Heart left ventricle (tissue), 13 donors: Measurements from ENCODE around the gene FBXW7.

ENCODE experiments used
- CTCF ChIP-seq, 12 donors: fragments of 200-600 bp; sonication (generic) in 4 of 12; IDR thresholded peaks; one replicate each; pipeline versions ENCODE4 v1.5.0 to v1.8.0; 2018 to 2022; ENCODE audit warnings: antibody characterized with exemption in 12 of 12, mild to moderate bottlenecking in 5 of 12
- POLR2A ChIP-seq, 2 donors: fragments of 450-650 bp; IDR thresholded peaks; one replicate each; pipeline ENCODE4 v1.6.1; 2017; ENCODE audit warnings: antibody characterized with exemption in 2 of 2, mild to moderate bottlenecking in 2 of 2, moderate library complexity in 2 of 2
- donor health status: ischemic (EF 13 %, LVEDD 7.1; RV severe dilation, severe dysfunction).
- donor health status: DM: no; HTN: yes; CAD: no.
- donor health status: DM: no; HTN: no; CAD: no.
- donor health status: ischemic (EF 25% LVEDD 6.9; RV normal size, moderate dysfunction).
- donor health status: ischemic (EF 25% LVEDD 5.7; RV mildly dilated, moderate dysfunction).
- donor health status: ischemic (EF 35%, LVEDD 5.7; RV mildly dilated, moderate dysfunction).
- donor health status: nonischemic (EF 11% LVEDD 7.7; RV severe dilation, severe dysfunction).
- donor health status: DM: yes; HTN: yes; CAD: no.
- donor health status: PGD.
- donor health status: ischemic (EF 29% LVEDD 5.4; RV normal size, mild dysfunction).
- donor health status: nonischemic (EF 23%, LVEDD 6.1; RV moderate dilation, normal function).

GRCh38 chr4:152368001-152368400, 167.9 kb downstream of the FBXW7 start:
- TF ChIP-seq CTCF (IDR thresholded peaks at IDR 0.05) (no peak), POLR2A (IDR thresholded peaks at IDR 0.05) (no peak)
